HEK293 (cell line): ENCODE results near the gene BCLAF1.
A peak's percentile ranks its signal among the peaks of the same experiment; 100 is the strongest.

Experiments
- CTCF ChIA-PET: fragments of 350-600 bp; formaldehyde crosslinking; extraction: SDS; loops from one replicate; lab custom pipeline; 2021; ENCODE audit warnings: antibody characterized with exemption; lab: Yijun Ruan, JAX
- POLR2A ChIA-PET: fragments of 300-600 bp; formaldehyde crosslinking; extraction: SDS; loops from one replicate; lab custom pipeline; 2020; ENCODE audit warnings: antibody characterized with exemption, inconsistent platforms; lab: Yijun Ruan, JAX
- H3K27ac ChIP-seq: fragments of 200-500 bp; sonication (Bioruptor generic); 2 replicates; pipeline ENCODE4 v1.5.1; 2014; ENCODE audit warnings: low read depth, low read length, control low read depth, inconsistent platforms; ENCODE audit errors: extremely low read depth
- H3K36me3 ChIP-seq, 2 experiments: fragments of 200-500 bp in 1 of 2; sonication (Bioruptor generic) in 1 of 2; 1 replicate in 1 of 2; 2 replicates in 1 of 2; pipeline ENCODE4 v1.5.1; 2014 to 2017; ENCODE audit warnings: inconsistent platforms in 2 of 2, low read length in 2 of 2; ENCODE audit not compliant: control insufficient read depth in 2 of 2, insufficient read depth in 1 of 2
- H3K4me1 ChIP-seq: fragments of 200-500 bp; sonication (Bioruptor generic); 2 replicates; pipeline ENCODE4 v1.5.1; 2014; ENCODE audit warnings: mild to moderate bottlenecking, low read length, inconsistent platforms; ENCODE audit not compliant: control insufficient read depth, insufficient read depth
- H3K4me3 ChIP-seq: 2 replicates; pipeline ENCODE4 v1.5.1; 2011; ENCODE audit warnings: low read depth, mild to moderate bottlenecking, control low read depth, low read length, moderate library complexity
- H3K9me3 ChIP-seq: fragments of 200-500 bp; sonication (Bioruptor generic); 2 replicates; pipeline ENCODE4 v1.5.1; 2014; ENCODE audit warnings: low read depth, low read length, inconsistent platforms; ENCODE audit not compliant: control insufficient read depth, insufficient read depth
- GFI1B ChIP-seq: fragments of 450-650 bp; formaldehyde crosslinking; IDR thresholded peaks from 2 replicates; pipeline ENCODE4 v1.5.1; 2016; ENCODE audit warnings: missing biosample characterization, missing genetic modification characterization
- GLIS2 ChIP-seq: fragments of 450-650 bp; formaldehyde crosslinking; IDR thresholded peaks from 2 replicates; pipeline ENCODE4 v1.5.1; 2016; ENCODE audit warnings: missing biosample characterization, missing genetic modification characterization
- KLF10 ChIP-seq: fragments of 450-650 bp; IDR thresholded peaks from 2 replicates; pipeline ENCODE4 v1.5.1; 2018; ENCODE audit warnings: missing biosample characterization, mild to moderate bottlenecking, missing genetic modification characterization
- OSR2 ChIP-seq: fragments of 450-650 bp; formaldehyde crosslinking; IDR thresholded peaks from 2 replicates; pipeline ENCODE4 v1.5.1; 2016; ENCODE audit warnings: missing biosample characterization, missing genetic modification characterization
- SCRT1 ChIP-seq: fragments of 450-650 bp; formaldehyde crosslinking; IDR thresholded peaks from 2 replicates; pipeline ENCODE4 v1.5.1; 2016; ENCODE audit warnings: missing biosample characterization, missing genetic modification characterization, borderline replicate concordance
- SCRT2 ChIP-seq: fragments of 450-650 bp; formaldehyde crosslinking; IDR thresholded peaks from 2 replicates; pipeline ENCODE4 v1.5.1; 2016; ENCODE audit warnings: missing biosample characterization, missing genetic modification characterization
- WT1 ChIP-seq: fragments of 450-650 bp; formaldehyde crosslinking; IDR thresholded peaks from 2 replicates; pipeline ENCODE4 v1.5.1; 2016; ENCODE audit warnings: missing biosample characterization, missing genetic modification characterization
- ZBTB8A ChIP-seq: fragments of 450-650 bp; formaldehyde crosslinking; IDR thresholded peaks from 2 replicates; pipeline ENCODE4 v1.5.1; 2016; ENCODE audit warnings: missing biosample characterization, missing genetic modification characterization
- ZNF112 ChIP-seq: fragments of 450-650 bp; formaldehyde crosslinking; IDR thresholded peaks from 2 replicates; pipeline ENCODE4 v1.5.0; 2017; ENCODE audit warnings: missing biosample characterization, missing genetic modification characterization
- ZNF133 ChIP-seq: fragments of 450-650 bp; formaldehyde crosslinking; IDR thresholded peaks from 2 replicates; pipeline ENCODE4 v1.5.1; 2016; ENCODE audit warnings: missing biosample characterization, missing genetic modification characterization
- ZNF155 ChIP-seq: fragments of 450-650 bp; formaldehyde crosslinking; IDR thresholded peaks from 2 replicates; pipeline ENCODE4 v1.5.1; 2016; ENCODE audit warnings: missing biosample characterization, missing genetic modification characterization
- ZNF24 ChIP-seq: fragments of 450-650 bp; formaldehyde crosslinking; IDR thresholded peaks from 2 replicates; pipeline ENCODE4 v1.5.1; 2016; ENCODE audit warnings: missing biosample characterization, missing genetic modification characterization
- ZNF48 ChIP-seq: fragments of 450-650 bp; formaldehyde crosslinking; IDR thresholded peaks from 2 replicates; pipeline ENCODE4 v1.5.1; 2016; ENCODE audit warnings: missing biosample characterization, missing genetic modification characterization
- ZNF629 ChIP-seq: fragments of 450-650 bp; formaldehyde crosslinking; IDR thresholded peaks from 2 replicates; pipeline ENCODE4 v1.5.1; 2017; ENCODE audit warnings: missing biosample characterization, missing genetic modification characterization
- ZNF843 ChIP-seq: fragments of 450-650 bp; formaldehyde crosslinking; IDR thresholded peaks from 2 replicates; pipeline ENCODE4 v1.5.1; 2016; ENCODE audit warnings: missing biosample characterization, missing genetic modification characterization
- ZSCAN30 ChIP-seq: fragments of 450-650 bp; IDR thresholded peaks from 2 replicates; pipeline ENCODE4 v1.5.1; 2018; ENCODE audit warnings: missing biosample characterization, mild to moderate bottlenecking, missing genetic modification characterization, moderate library complexity
- ZSCAN4 ChIP-seq: fragments of 450-650 bp; formaldehyde crosslinking; IDR thresholded peaks from 2 replicates; pipeline ENCODE4 v1.5.1; 2017; ENCODE audit warnings: missing biosample characterization, missing genetic modification characterization
- TF ChIP-seq, protein P1 (sequence below): fragments of 450-650 bp; formaldehyde crosslinking; IDR thresholded peaks from 2 replicates; pipeline ENCODE4 v1.5.1; 2016; ENCODE audit warnings: missing biosample characterization, missing genetic modification characterization
- TF ChIP-seq, protein P2 (sequence below): fragments of 450-650 bp; formaldehyde crosslinking; IDR thresholded peaks from 2 replicates; pipeline ENCODE4 v1.5.0; 2017; ENCODE audit warnings: missing biosample characterization, missing genetic modification characterization, borderline replicate concordance
- TF ChIP-seq, protein P3 (sequence below): fragments of 450-650 bp; formaldehyde crosslinking; IDR thresholded peaks from 2 replicates; pipeline ENCODE4 v1.5.1; 2016; ENCODE audit warnings: missing biosample characterization, missing genetic modification characterization, low read depth
- TF ChIP-seq, protein P4 (sequence below): fragments of 450-650 bp; formaldehyde crosslinking; IDR thresholded peaks from 2 replicates; pipeline ENCODE4 v1.5.1; 2017; ENCODE audit warnings: missing biosample characterization, missing genetic modification characterization
- TF ChIP-seq, protein P5 (sequence below): fragments of 450-650 bp; IDR thresholded peaks from 2 replicates; pipeline ENCODE4 v1.5.1; 2018; ENCODE audit warnings: missing biosample characterization, missing genetic modification characterization

Gene BCLAF1

DNA sequence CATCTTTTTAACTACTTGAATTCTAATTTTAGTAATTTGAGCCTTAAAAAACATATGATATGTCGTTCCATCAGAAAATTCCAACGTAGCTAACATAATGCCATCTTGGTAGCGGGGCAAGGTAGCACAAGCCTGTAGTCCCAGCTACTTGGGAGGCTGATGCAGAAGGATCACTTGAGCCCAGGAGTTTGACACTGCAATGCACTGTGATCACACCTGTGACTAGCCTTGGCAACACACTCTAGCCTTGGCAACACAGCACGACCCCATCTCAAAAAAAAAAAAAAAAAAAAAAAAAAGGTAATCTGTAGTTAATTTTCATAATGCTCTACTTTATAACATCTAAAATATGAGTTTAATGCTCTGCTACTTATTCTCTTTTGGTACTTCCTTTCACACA lies 6.7 kb downstream of the BCLAF1 start:
- Histone ChIP-seq H3K9me3 (no peaks in the 10 kb centered on the region), H3K4me3 (no peak overlapping the region), H3K27ac (no peak overlapping the region), H3K36me3 (peaks cover 13 to 37% of the 10 kb centered on the region in 2 experiments), H3K4me1 (peaks cover 49% of the 10 kb centered on the region)
- no peak for TF ChIP-seq ZNF24 (tag by site-specific recombination)
- TF ChIP-seq GLIS2 = no peak
- TF ChIP-seq OSR2 = peak; percentile 32; the same call in 1 of the 2 replicates
- TF ChIP-seq SCRT1 (tag by site-specific recombination) = no peak
- no peak for TF ChIP-seq ZNF112 (tag by site-specific recombination)
- TF ChIP-seq, protein P1, sequence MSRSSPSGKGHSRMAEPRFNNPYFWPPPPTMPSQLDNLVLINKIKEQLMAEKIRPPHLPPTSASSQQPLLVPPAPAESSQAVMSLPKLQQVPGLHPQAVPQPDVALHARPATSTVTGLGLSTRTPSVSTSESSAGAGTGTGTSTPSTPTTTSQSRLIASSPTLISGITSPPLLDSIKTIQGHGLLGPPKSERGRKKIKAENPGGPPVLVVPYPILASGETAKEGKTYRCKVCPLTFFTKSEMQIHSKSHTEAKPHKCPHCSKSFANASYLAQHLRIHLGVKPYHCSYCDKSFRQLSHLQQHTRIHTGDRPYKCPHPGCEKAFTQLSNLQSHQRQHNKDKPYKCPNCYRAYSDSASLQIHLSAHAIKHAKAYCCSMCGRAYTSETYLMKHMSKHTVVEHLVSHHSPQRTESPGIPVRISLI = peak; percentile 83; the same call in 1 of the 2 replicates
- no peak for TF ChIP-seq ZSCAN30 (tag by site-specific recombination)
- TF ChIP-seq, protein P2, sequence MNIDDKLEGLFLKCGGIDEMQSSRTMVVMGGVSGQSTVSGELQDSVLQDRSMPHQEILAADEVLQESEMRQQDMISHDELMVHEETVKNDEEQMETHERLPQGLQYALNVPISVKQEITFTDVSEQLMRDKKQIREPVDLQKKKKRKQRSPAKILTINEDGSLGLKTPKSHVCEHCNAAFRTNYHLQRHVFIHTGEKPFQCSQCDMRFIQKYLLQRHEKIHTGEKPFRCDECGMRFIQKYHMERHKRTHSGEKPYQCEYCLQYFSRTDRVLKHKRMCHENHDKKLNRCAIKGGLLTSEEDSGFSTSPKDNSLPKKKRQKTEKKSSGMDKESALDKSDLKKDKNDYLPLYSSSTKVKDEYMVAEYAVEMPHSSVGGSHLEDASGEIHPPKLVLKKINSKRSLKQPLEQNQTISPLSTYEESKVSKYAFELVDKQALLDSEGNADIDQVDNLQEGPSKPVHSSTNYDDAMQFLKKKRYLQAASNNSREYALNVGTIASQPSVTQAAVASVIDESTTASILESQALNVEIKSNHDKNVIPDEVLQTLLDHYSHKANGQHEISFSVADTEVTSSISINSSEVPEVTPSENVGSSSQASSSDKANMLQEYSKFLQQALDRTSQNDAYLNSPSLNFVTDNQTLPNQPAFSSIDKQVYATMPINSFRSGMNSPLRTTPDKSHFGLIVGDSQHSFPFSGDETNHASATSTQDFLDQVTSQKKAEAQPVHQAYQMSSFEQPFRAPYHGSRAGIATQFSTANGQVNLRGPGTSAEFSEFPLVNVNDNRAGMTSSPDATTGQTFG (tag by site-specific recombination) = no peak
- 0 out of 2 replicates have a peak, but pooled peaks have one; percentile 18 for TF ChIP-seq SCRT2
- TF ChIP-seq ZNF155 (tag by site-specific recombination) = no peak
- no peak for TF ChIP-seq ZBTB8A (tag by site-specific recombination)
- CTCF ChIA-PET = interaction anchor here (1.4 to 1.8 kb wide), 2 partner anchors 33 to 264 kb away, joined by 4 to 7 read pairs; partner anchors contain the start of gene MTFR2
- POLR2A ChIA-PET = no interaction called here

- ChIA-PET POLR2A (interaction anchor here (0.7 kb wide), 1 partner anchor 10 kb away, joined by 3 read pairs; the partner anchor contains the start of gene BCLAF1), CTCF (interaction anchor here (0.7 to 1.1 kb wide), 4 partner anchors 9 to 268 kb away, joined by 3 to 4 read pairs (median 3); partner anchors contain the start of gene BCLAF1)
- TF ChIP-seq ZSCAN4 (tag by site-specific recombination) (no peak), GFI1B (tag by site-specific recombination) (no peak), ZNF629 (tag by site-specific recombination) (no peak), KLF10 (no peak)
- Histone ChIP-seq H3K4me3 (no peak overlapping the region), H3K36me3 (peaks cover 35 to 61% of the 10 kb centered on the region in 2 experiments), H3K4me1 (peaks cover 45% of the 10 kb centered on the region), H3K9me3 (no peaks in the 10 kb centered on the region), H3K27ac (no peak overlapping the region)
Observed at GRCh38 chr6:136280032-136280609, 9.5 kb downstream of the BCLAF1 start.

- Histone ChIP-seq H3K4me1 (no peaks in the 10 kb centered on the region), H3K27ac (no peak overlapping the region), H3K36me3 (peaks cover 90 to 94% of the 10 kb centered on the region in 2 experiments), H3K9me3 (no peaks in the 10 kb centered on the region), H3K4me3 (no peak overlapping the region)
- POLR2A ChIA-PET = interaction anchor here (0.9 to 2.5 kb wide), 4 partner anchors 16 to 25 kb away, joined by 3 to 9 read pairs (median 4); partner anchors contain the start of genes BCLAF1 and MTFR2
- CTCF ChIA-PET = interaction anchor here (0.7 to 1.1 kb wide), 4 partner anchors 8 to 276 kb away, joined by 3 to 5 read pairs (median 4); partner anchors contain the start of gene MAP7
- TF ChIP-seq WT1 (no peak), ZNF133 (no peak), ZNF843 (tag by site-specific recombination) (no peak), ZNF48 (tag by site-specific recombination) (no peak)
- TF ChIP-seq, protein P3, sequence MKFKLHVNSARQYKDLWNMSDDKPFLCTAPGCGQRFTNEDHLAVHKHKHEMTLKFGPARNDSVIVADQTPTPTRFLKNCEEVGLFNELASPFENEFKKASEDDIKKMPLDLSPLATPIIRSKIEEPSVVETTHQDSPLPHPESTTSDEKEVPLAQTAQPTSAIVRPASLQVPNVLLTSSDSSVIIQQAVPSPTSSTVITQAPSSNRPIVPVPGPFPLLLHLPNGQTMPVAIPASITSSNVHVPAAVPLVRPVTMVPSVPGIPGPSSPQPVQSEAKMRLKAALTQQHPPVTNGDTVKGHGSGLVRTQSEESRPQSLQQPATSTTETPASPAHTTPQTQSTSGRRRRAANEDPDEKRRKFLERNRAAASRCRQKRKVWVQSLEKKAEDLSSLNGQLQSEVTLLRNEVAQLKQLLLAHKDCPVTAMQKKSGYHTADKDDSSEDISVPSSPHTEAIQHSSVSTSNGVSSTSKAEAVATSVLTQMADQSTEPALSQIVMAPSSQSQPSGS (tag by site-specific recombination) = no peak
- TF ChIP-seq, protein P4, sequence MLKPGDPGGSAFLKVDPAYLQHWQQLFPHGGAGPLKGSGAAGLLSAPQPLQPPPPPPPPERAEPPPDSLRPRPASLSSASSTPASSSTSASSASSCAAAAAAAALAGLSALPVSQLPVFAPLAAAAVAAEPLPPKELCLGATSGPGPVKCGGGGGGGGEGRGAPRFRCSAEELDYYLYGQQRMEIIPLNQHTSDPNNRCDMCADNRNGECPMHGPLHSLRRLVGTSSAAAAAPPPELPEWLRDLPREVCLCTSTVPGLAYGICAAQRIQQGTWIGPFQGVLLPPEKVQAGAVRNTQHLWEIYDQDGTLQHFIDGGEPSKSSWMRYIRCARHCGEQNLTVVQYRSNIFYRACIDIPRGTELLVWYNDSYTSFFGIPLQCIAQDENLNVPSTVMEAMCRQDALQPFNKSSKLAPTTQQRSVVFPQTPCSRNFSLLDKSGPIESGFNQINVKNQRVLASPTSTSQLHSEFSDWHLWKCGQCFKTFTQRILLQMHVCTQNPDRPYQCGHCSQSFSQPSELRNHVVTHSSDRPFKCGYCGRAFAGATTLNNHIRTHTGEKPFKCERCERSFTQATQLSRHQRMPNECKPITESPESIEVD = no peak
- TF ChIP-seq, protein P5, sequence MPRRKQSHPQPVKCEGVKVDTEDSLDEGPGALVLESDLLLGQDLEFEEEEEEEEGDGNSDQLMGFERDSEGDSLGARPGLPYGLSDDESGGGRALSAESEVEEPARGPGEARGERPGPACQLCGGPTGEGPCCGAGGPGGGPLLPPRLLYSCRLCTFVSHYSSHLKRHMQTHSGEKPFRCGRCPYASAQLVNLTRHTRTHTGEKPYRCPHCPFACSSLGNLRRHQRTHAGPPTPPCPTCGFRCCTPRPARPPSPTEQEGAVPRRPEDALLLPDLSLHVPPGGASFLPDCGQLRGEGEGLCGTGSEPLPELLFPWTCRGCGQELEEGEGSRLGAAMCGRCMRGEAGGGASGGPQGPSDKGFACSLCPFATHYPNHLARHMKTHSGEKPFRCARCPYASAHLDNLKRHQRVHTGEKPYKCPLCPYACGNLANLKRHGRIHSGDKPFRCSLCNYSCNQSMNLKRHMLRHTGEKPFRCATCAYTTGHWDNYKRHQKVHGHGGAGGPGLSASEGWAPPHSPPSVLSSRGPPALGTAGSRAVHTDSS = no peak
Observed at GRCh38 chr6:136274062-136274461, 15.6 kb downstream of the BCLAF1 start.
